B cell (primary cell): ENCODE data around the gene ESRRA. TPM values are rescaled to one million over a fixed set of nuclear protein-coding genes. Genes with fewer than 3 reads are reported as not detected.

ENCODE experiments used
- ATAC-seq: fragments of 200-7000 bp; cut with Tn5 transposase; one replicate; pipeline ENCODE4 v1.10.0; 2021; ENCODE audit warnings: low read depth, mild to moderate bottlenecking, moderate number of reproducible peaks, moderate library complexity
- CTCF ChIA-PET: fragments of 350-600 bp; sonication (Branson Sonifier 250); formaldehyde crosslinking; loops from one replicate; lab custom pipeline; 2021; ENCODE audit warnings: antibody characterized with exemption, inconsistent platforms; lab: Charles Lee
- POLR2A ChIA-PET: fragments of 350-600 bp; sonication (Branson Sonifier 250); formaldehyde crosslinking; loops from one replicate; lab custom pipeline; 2021; ENCODE audit warnings: antibody characterized with exemption; lab: Charles Lee
- DNase-seq: peaks from one replicate; pipeline ENCODE4 v3.0.0; 2013
- H2AFZ ChIP-seq: 2 replicates; pipeline ENCODE4 v1.6.1; 2012; ENCODE audit warnings: mild to moderate bottlenecking, low read depth, low read length; ENCODE audit not compliant: insufficient read depth, poor library complexity, severe bottlenecking
- H3K27ac ChIP-seq, 2 donors: 1 replicate in 1 of 2; 2 replicates in 1 of 2; pipeline ENCODE4 v1.5.1; 2012 to 2013; ENCODE audit warnings: low read length in 2 of 2, mild to moderate bottlenecking in 2 of 2, moderate library complexity in 1 of 2
- H3K27me3 ChIP-seq, 4 experiments: fragments of 200-600 bp in 1 of 4; sonication (generic) in 1 of 4; replicated peaks in 1 of 4; 1 replicate in 2 of 4; 2 replicates in 2 of 4; pipeline versions ENCODE4 v1.6.1 to v1.7.0; 2013 to 2016; ENCODE audit warnings: low read length in 3 of 4, mild to moderate bottlenecking in 2 of 4, mixed read lengths in 1 of 4, moderate library complexity in 1 of 4; ENCODE audit not compliant: insufficient read depth in 4 of 4, control insufficient read depth in 3 of 4; ENCODE audit errors: control extremely low read depth in 1 of 4
- H3K36me3 ChIP-seq, 2 experiments: replicated peaks in 1 of 2; 1 replicate in 1 of 2; 2 replicates in 1 of 2; pipeline versions ENCODE4 v1.6.1 to v1.7.1; 2013; ENCODE audit warnings: low read length in 1 of 2; ENCODE audit not compliant: insufficient read depth in 2 of 2, control insufficient read depth in 1 of 2; ENCODE audit errors: control extremely low read depth in 1 of 2, extremely low read depth in 1 of 2
- H3K4me1 ChIP-seq, 2 donors: fragments of 200-600 bp in 1 of 2; sonication (generic) in 1 of 2; 1 replicate in 1 of 2; 2 replicates in 1 of 2; pipeline versions ENCODE4 v1.5.1 to v1.6.1; 2013 to 2017; ENCODE audit warnings: low read length in 2 of 2; ENCODE audit not compliant: control insufficient read depth in 2 of 2, insufficient read depth in 2 of 2
- H3K4me2 ChIP-seq: replicated peaks from 2 replicates; pipeline ENCODE3; 2012; ENCODE audit warnings: mild to moderate bottlenecking, low read depth, low read length; ENCODE audit not compliant: poor library complexity, severe bottlenecking
- H3K4me3 ChIP-seq, 5 experiments: fragments of 200-600 bp in 1 of 5; sonication (generic) in 1 of 5; 1 replicate in 3 of 5; 2 replicates in 2 of 5; pipeline versions ENCODE4 v1.5.1 to v1.7.0; 2011 to 2016; ENCODE audit warnings: low read length in 4 of 5, mild to moderate bottlenecking in 4 of 5, low read depth in 2 of 5, control low read depth in 1 of 5, moderate library complexity in 1 of 5; ENCODE audit not compliant: insufficient read depth in 1 of 5; ENCODE audit errors: control extremely low read depth in 1 of 5, extremely low read depth in 1 of 5
- H3K79me2 ChIP-seq: fragments of 200-600 bp; sonication (generic); one replicate; pipeline ENCODE4 v1.6.0; 2016; ENCODE audit warnings: low read length; ENCODE audit not compliant: control insufficient read depth, insufficient read depth
- H3K9ac ChIP-seq: fragments of 200-600 bp; sonication (generic); 2 replicates; pipeline ENCODE4 v1.6.1; 2017; ENCODE audit warnings: mild to moderate bottlenecking, low read length, moderate library complexity
- H3K9me3 ChIP-seq, 3 donors: one replicate each; pipeline versions ENCODE4 v1.6.1 to v1.7.1; 2013; ENCODE audit warnings: low read length in 2 of 3; ENCODE audit not compliant: control insufficient read depth in 2 of 3, insufficient read depth in 1 of 3; ENCODE audit errors: control extremely low read depth in 1 of 3
- H4K20me1 ChIP-seq: 2 replicates; pipeline ENCODE4 v1.6.0; 2012; ENCODE audit warnings: mild to moderate bottlenecking, low read length; ENCODE audit not compliant: insufficient read depth, control insufficient read depth, poor library complexity, severe bottlenecking
- H3K27ac Mint-ChIP-seq: one replicate; pipeline ENCODE4 v1.8.0; 2021; ENCODE audit warnings: mixed read lengths
- H3K27me3 Mint-ChIP-seq: one replicate; pipeline ENCODE4 v1.8.0; 2021; ENCODE audit warnings: mixed read lengths
- H3K4me1 Mint-ChIP-seq: one replicate; pipeline ENCODE4 v1.8.0; 2021; ENCODE audit warnings: mixed read lengths
- H3K4me3 Mint-ChIP-seq: one replicate; pipeline ENCODE4 v1.8.0; 2021; ENCODE audit warnings: mixed read lengths
- H3K9me3 Mint-ChIP-seq: one replicate; pipeline ENCODE4 v1.8.0; 2022; ENCODE audit warnings: mixed read lengths; ENCODE audit not compliant: insufficient read depth
- CTCF ChIP-seq: fragments of 200-600 bp; IDR thresholded peaks from one replicate; pipeline ENCODE4 v1.8.0; 2022; ENCODE audit warnings: antibody characterized with exemption, mild to moderate bottlenecking
- EZH2 ChIP-seq: IDR thresholded peaks from 2 replicates; pipeline ENCODE4 v1.6.1; 2012; ENCODE audit warnings: borderline replicate concordance, low read depth, mild to moderate bottlenecking, moderate library complexity, low read length; ENCODE audit not compliant: insufficient read depth, poor library complexity, severe bottlenecking
- WGBS: methylation state at CpG from one replicate; pipeline ENCODE4 v1.1.5; 2013; ENCODE audit warnings: missing lambda C conversion rate; ENCODE audit not compliant: insufficient coverage; 5-methylcytosine and 5-hydroxymethylcytosine counted together
- intact Hi-C: fragments of 100-400 bp; cut with micrococcal nuclease; formaldehyde crosslinking; loops from one replicate; pipeline ENCODE4 v1.10.0; 2022
- polyA plus RNA-seq: library from polyadenylated mRNA; depleted of rRNA; stranded (reverse); fragments of >200 nt; gene quantifications from 2 replicates; pipeline ENCODE4 v1.2.3, GENCODE V29; 2012
- total RNA-seq, 2 donors: library from RNA; stranded (reverse); fragments of 120-200 nt in 1 of 2; gene quantifications; 1 replicate in 1 of 2; 2 replicates in 1 of 2; pipeline versions ENCODE4 v1.2.3 to v1.2.4, GENCODE V29; 2013 to 2022

Gene ESRRA
- total and polyA plus RNA-seq, 2 donors (not counting 1 experiment from before 2014, with no cell fraction given): 16.3 to 39.6 TPM

DNA sequence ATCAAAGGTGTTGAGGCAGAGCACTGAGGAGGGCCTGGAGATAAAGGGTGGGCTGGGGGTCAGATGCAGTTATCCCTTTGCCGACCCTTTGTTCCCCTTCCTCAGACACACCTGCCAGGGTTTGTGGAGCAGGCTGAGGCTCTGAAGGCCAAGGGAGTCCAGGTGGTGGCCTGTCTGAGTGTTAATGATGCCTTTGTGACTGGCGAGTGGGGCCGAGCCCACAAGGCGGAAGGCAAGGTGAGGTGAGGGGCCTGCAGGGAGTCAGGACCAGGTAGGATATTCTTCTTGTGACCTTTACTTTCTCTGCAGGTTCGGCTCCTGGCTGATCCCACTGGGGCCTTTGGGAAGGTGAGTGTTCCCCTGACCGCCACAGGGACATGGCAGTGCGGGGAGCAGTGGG is 15.2 kb downstream of the ESRRA start:
- H3K4me2 ChIP-seq: no peak overlapping the region
- DNase-seq: no peak
- no peaks in the 10 kb centered on the region for H3K27me3 ChIP-seq
- intact Hi-C loops: no loop called here
- no peak overlapping the region for H3K27ac ChIP-seq
- WGBS: 97% methylated on average over 5 of the region's 7 CpGs
- no peak for TF ChIP-seq CTCF
- TF ChIP-seq EZH2: no peak
- H3K79me2 ChIP-seq: peaks cover 5% of the 10 kb centered on the region
- POLR2A ChIA-PET: no interaction called here
- peaks cover 8 to 26% of the 10 kb centered on the region in 2 donors for H3K4me1 ChIP-seq
- Mint-ChIP-seq H3K27me3 (no peaks in the 10 kb centered on the region), H3K4me1 (peaks cover 30% of the 10 kb centered on the region), H3K4me3 (peak overlapping the region; percentile 11), H3K27ac (peak overlapping the region; percentile 15), H3K9me3 (no peaks in the 10 kb centered on the region)
- no peak overlapping the region for H3K9ac ChIP-seq
- no peak overlapping the region for H3K4me3 ChIP-seq
- no peak for ATAC-seq
- H4K20me1 ChIP-seq: no peaks in the 10 kb centered on the region
- H2AFZ ChIP-seq: no peak overlapping the region
- no peaks in the 10 kb centered on the region for H3K9me3 ChIP-seq
- peaks cover 0 to 14% of the 10 kb centered on the region in 2 experiments for H3K36me3 ChIP-seq
- CTCF ChIA-PET: no interaction called here

- ChIA-PET POLR2A (no interaction called here), CTCF (no interaction called here)
- 97% methylated on average over 5 of the region's 5 CpGs for WGBS
- H2AFZ ChIP-seq: no peak overlapping the region
- Mint-ChIP-seq H3K27me3 (no peaks in the 10 kb centered on the region), H3K4me1 (peaks cover 30% of the 10 kb centered on the region), H3K4me3 (no peak overlapping the region), H3K9me3 (no peaks in the 10 kb centered on the region), H3K27ac (no peak overlapping the region)
- no peak overlapping the region for H3K27ac ChIP-seq
- H3K27me3 ChIP-seq: no peaks in the 10 kb centered on the region
- H3K36me3 ChIP-seq: peaks cover 0 to 12% of the 10 kb centered on the region in 2 experiments
- peaks cover 8 to 26% of the 10 kb centered on the region in 2 donors for H3K4me1 ChIP-seq
- H3K4me2 ChIP-seq: no peak overlapping the region
- H4K20me1 ChIP-seq: no peaks in the 10 kb centered on the region
- H3K9ac ChIP-seq: no peak overlapping the region
- no peak overlapping the region for H3K4me3 ChIP-seq
- H3K9me3 ChIP-seq: no peaks in the 10 kb centered on the region
- intact Hi-C loops: no loop called here
- TF ChIP-seq CTCF (no peak), EZH2 (no peak)
- ATAC-seq (no peak), DNase-seq (no peak)
- H3K79me2 ChIP-seq: peaks cover 5% of the 10 kb centered on the region
These were observed 15.7 kb downstream of the ESRRA start for GRCh38 chr11:64321026-64321425.
